ENCODE results near the gene GNA12.

GNA12 gene

GRCh38 chr7:2879354-2879753, 35.2 kb upstream of the GNA12 start:
- Histone ChIP-seq H3K36me3 (ENCODE audit: insufficient read depth, low read length) (no peaks in the 10 kb centered on the region), H3K4me3 (ENCODE audit: low read length) (no peak overlapping the region), H3K27me3 (ENCODE audit: control insufficient read depth, insufficient read depth, low read length) (peaks cover 15% of the 10 kb centered on the region), H3K4me2 (ENCODE audit: low read length) (no peak overlapping the region), H3K9ac (ENCODE audit: low read depth, low read length) (no peak overlapping the region), H3K9me3 (replicated peaks; ENCODE audit: low read length) (no peaks in the 10 kb centered on the region), H3K4me1 (ENCODE audit: control insufficient read depth, insufficient read depth, low read length) (peaks cover 11% of the 10 kb centered on the region)

- H3K4me1 ChIP-seq (ENCODE audit: control insufficient read depth, insufficient read depth, low read length) = peaks cover 17% of the 10 kb centered on the region
- peaks cover 9% of the 10 kb centered on the region for H3K27me3 ChIP-seq (ENCODE audit: control insufficient read depth, insufficient read depth, low read length)
- no peaks in the 10 kb centered on the region for H3K9me3 ChIP-seq (replicated peaks; ENCODE audit: low read length)
- H3K4me3 ChIP-seq (ENCODE audit: low read length) = no peak overlapping the region
- no peak overlapping the region for H3K4me2 ChIP-seq (ENCODE audit: low read length)
- H3K9ac ChIP-seq (ENCODE audit: low read depth, low read length) = no peak overlapping the region
- H3K36me3 ChIP-seq (ENCODE audit: insufficient read depth, low read length) = no peaks in the 10 kb centered on the region
These were observed 34.2 kb upstream of the GNA12 start for GRCh38 chr7:2878306-2878705.

GRCh38 chr7:2876031-2876731, 32.1 kb upstream of the GNA12 start:
- H3K9ac ChIP-seq (ENCODE audit: low read depth, low read length) = no peak overlapping the region
- H3K9me3 ChIP-seq (replicated peaks; ENCODE audit: low read length) = no peaks in the 10 kb centered on the region
- peaks cover 19% of the 10 kb centered on the region for H3K4me1 ChIP-seq (ENCODE audit: control insufficient read depth, insufficient read depth, low read length)
- H3K36me3 ChIP-seq (ENCODE audit: insufficient read depth, low read length) = no peaks in the 10 kb centered on the region
- H3K27me3 ChIP-seq (ENCODE audit: control insufficient read depth, insufficient read depth, low read length) = peaks cover 7% of the 10 kb centered on the region
- H3K4me3 ChIP-seq (ENCODE audit: low read length) = no peak overlapping the region
- H3K4me2 ChIP-seq (ENCODE audit: low read length) = peak overlapping the region; percentile 59

GRCh38 chr7:2873686-2874551, 29.8 kb upstream of the GNA12 start:
- Histone ChIP-seq H3K4me3 (ENCODE audit: low read length) (no peak overlapping the region), H3K9ac (ENCODE audit: low read depth, low read length) (peak overlapping the region; percentile 80), H3K4me1 (ENCODE audit: control insufficient read depth, insufficient read depth, low read length) (peaks cover 25% of the 10 kb centered on the region), H3K36me3 (ENCODE audit: insufficient read depth, low read length) (no peaks in the 10 kb centered on the region), H3K9me3 (replicated peaks; ENCODE audit: low read length) (no peaks in the 10 kb centered on the region), H3K4me2 (ENCODE audit: low read length) (no peak overlapping the region), H3K27me3 (ENCODE audit: control insufficient read depth, insufficient read depth, low read length) (no peaks in the 10 kb centered on the region)

GRCh38 chr7:2873146-2873545, 29.0 kb upstream of the GNA12 start:
- H3K4me3 ChIP-seq (ENCODE audit: low read length) = no peak overlapping the region

GRCh38 chr7:2872296-2872874, 28.3 kb upstream of the GNA12 start:
- H3K4me3 ChIP-seq (ENCODE audit: low read length) = no peak overlapping the region

More at GRCh38 chr7:2873146-2873545, 29.0 kb upstream of the GNA12 start:
- Histone ChIP-seq H3K27me3 (ENCODE audit: control insufficient read depth, insufficient read depth, low read length) (no peaks in the 10 kb centered on the region), H3K4me2 (ENCODE audit: low read length) (no peak overlapping the region), H3K9ac (ENCODE audit: low read depth, low read length) (no peak overlapping the region), H3K36me3 (ENCODE audit: insufficient read depth, low read length) (no peaks in the 10 kb centered on the region), H3K9me3 (replicated peaks; ENCODE audit: low read length) (no peaks in the 10 kb centered on the region), H3K4me1 (ENCODE audit: control insufficient read depth, insufficient read depth, low read length) (peaks cover 25% of the 10 kb centered on the region)

GRCh38 chr7:2870471-2870931, 26.4 kb upstream of the GNA12 start:
- Histone ChIP-seq H3K9me3 (replicated peaks; ENCODE audit: low read length) (no peaks in the 10 kb centered on the region), H3K4me3 (ENCODE audit: low read length) (no peak overlapping the region), H3K36me3 (ENCODE audit: insufficient read depth, low read length) (no peaks in the 10 kb centered on the region), H3K27me3 (ENCODE audit: control insufficient read depth, insufficient read depth, low read length) (no peaks in the 10 kb centered on the region), H3K4me1 (ENCODE audit: control insufficient read depth, insufficient read depth, low read length) (peaks cover 13% of the 10 kb centered on the region), H3K9ac (ENCODE audit: low read depth, low read length) (no peak overlapping the region), H3K4me2 (ENCODE audit: low read length) (peak overlapping the region; percentile 10)

More at GRCh38 chr7:2872296-2872874, 28.3 kb upstream of the GNA12 start:
- H3K27me3 ChIP-seq (ENCODE audit: control insufficient read depth, insufficient read depth, low read length) = no peaks in the 10 kb centered on the region
- H3K4me1 ChIP-seq (ENCODE audit: control insufficient read depth, insufficient read depth, low read length) = peaks cover 25% of the 10 kb centered on the region
- H3K4me2 ChIP-seq (ENCODE audit: low read length) = no peak overlapping the region
- no peaks in the 10 kb centered on the region for H3K9me3 ChIP-seq (replicated peaks; ENCODE audit: low read length)
- no peaks in the 10 kb centered on the region for H3K36me3 ChIP-seq (ENCODE audit: insufficient read depth, low read length)
- H3K9ac ChIP-seq (ENCODE audit: low read depth, low read length) = no peak overlapping the region

- H3K9ac ChIP-seq (ENCODE audit: low read depth, low read length) = no peak overlapping the region
- no peak overlapping the region for H3K4me3 ChIP-seq (ENCODE audit: low read length)
- no peaks in the 10 kb centered on the region for H3K9me3 ChIP-seq (replicated peaks; ENCODE audit: low read length)
- H3K4me1 ChIP-seq (ENCODE audit: control insufficient read depth, insufficient read depth, low read length) = peaks cover 13% of the 10 kb centered on the region
- H3K36me3 ChIP-seq (ENCODE audit: insufficient read depth, low read length) = no peaks in the 10 kb centered on the region
- no peaks in the 10 kb centered on the region for H3K27me3 ChIP-seq (ENCODE audit: control insufficient read depth, insufficient read depth, low read length)
- peak overlapping the region; percentile 0 for H3K4me2 ChIP-seq (ENCODE audit: low read length)
These were observed 25.9 kb upstream of the GNA12 start for GRCh38 chr7:2869981-2870380.

- no peak overlapping the region for H3K4me3 ChIP-seq (ENCODE audit: low read length)
- no peak overlapping the region for H3K4me2 ChIP-seq (ENCODE audit: low read length)
- H3K27me3 ChIP-seq (ENCODE audit: control insufficient read depth, insufficient read depth, low read length) = no peaks in the 10 kb centered on the region
- H3K9me3 ChIP-seq (replicated peaks; ENCODE audit: low read length) = no peaks in the 10 kb centered on the region
- H3K4me1 ChIP-seq (ENCODE audit: control insufficient read depth, insufficient read depth, low read length) = peaks cover 29% of the 10 kb centered on the region
- H3K36me3 ChIP-seq (ENCODE audit: insufficient read depth, low read length) = no peaks in the 10 kb centered on the region
- no peak overlapping the region for H3K9ac ChIP-seq (ENCODE audit: low read depth, low read length)
These were observed 22.5 kb upstream of the GNA12 start for GRCh38 chr7:2866601-2867000.

- H3K9ac ChIP-seq (ENCODE audit: low read depth, low read length) = no peak overlapping the region
- H3K4me1 ChIP-seq (ENCODE audit: control insufficient read depth, insufficient read depth, low read length) = peaks cover 23% of the 10 kb centered on the region
- no peaks in the 10 kb centered on the region for H3K36me3 ChIP-seq (ENCODE audit: insufficient read depth, low read length)
- H3K4me2 ChIP-seq (ENCODE audit: low read length) = no peak overlapping the region
- no peaks in the 10 kb centered on the region for H3K27me3 ChIP-seq (ENCODE audit: control insufficient read depth, insufficient read depth, low read length)
- H3K4me3 ChIP-seq (ENCODE audit: low read length) = no peak overlapping the region
- H3K9me3 ChIP-seq (replicated peaks; ENCODE audit: low read length) = no peaks in the 10 kb centered on the region
These were observed 21.0 kb upstream of the GNA12 start for GRCh38 chr7:2864999-2865670.
